ENCODE measurements around the gene PRKN. TPM values are rescaled to one million over a fixed set of nuclear protein-coding genes. Genes with fewer than 3 reads are reported as not detected.
A peak's percentile ranks its signal among the peaks of the same experiment; 100 is the strongest.
"Not testable (repeated sequence)": the region's sequence is repeated elsewhere in the genome, so short reads cannot be mapped to it uniquely, and the experiment has no call there.

PRKN gene
- polyA plus RNA-seq, 6 donors from 2014 or later = 1.4 to 9.3 (median 3.6) TPM

DNA sequence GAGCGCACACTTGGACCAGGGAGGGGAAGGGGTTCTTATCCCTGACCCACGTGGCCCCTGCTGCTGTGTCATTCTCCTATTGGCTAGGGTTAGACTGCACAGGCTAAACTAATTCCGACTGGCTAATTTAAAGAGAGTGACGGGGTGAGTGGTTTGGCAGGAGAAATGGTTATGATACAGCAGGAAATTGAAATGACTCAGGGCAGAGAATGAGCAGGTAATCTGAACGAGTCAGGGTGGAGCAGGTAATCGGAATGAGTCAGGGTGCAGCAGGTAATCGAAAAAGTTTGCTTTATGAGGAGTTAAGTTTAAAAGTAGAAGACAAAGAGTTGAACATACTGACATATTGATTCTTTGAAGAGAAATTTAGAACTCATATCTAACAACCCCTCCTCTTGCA, 1417.8 kb downstream of the PRKN start:
- ATAC-seq (ENCODE audit: low read depth in 2 of 2); H3K27ac Mint-ChIP-seq; H3K4me1 Mint-ChIP-seq; DNase-seq; H3K4me3 Mint-ChIP-seq; H3K9me3 Mint-ChIP-seq; H3K36me3 Mint-ChIP-seq: not testable (repeated sequence)
- H3K27me3 Mint-ChIP-seq = peaks cover 4 to 24% (median 21%) of the 10 kb centered on the region in 3 donors

GRCh38 chr6:161308075-161308655, 1419.4 kb downstream of the PRKN start:
- DNase-seq = no peak
- Mint-ChIP-seq H3K36me3 (no peaks in the 10 kb centered on the region), H3K27ac (peak overlapping the region in 1 of 6 donors; percentile 10), H3K4me3 (no peak overlapping the region), H3K27me3 (peaks cover 10 to 23% (median 16%) of the 10 kb centered on the region in 3 donors), H3K9me3 (peaks cover 0 to 5% (median 0%) of the 10 kb centered on the region in 7 donors), H3K4me1 (no peaks in the 10 kb centered on the region)
- no peak for ATAC-seq (ENCODE audit: low read depth in 2 of 2)

GRCh38 chr6:161305860-161306259, 1421.7 kb downstream of the PRKN start:
- Mint-ChIP-seq H3K4me3 (no peak overlapping the region), H3K9me3 (peaks cover 0 to 5% (median 0%) of the 10 kb centered on the region in 7 donors), H3K36me3 (no peaks in the 10 kb centered on the region), H3K27me3 (peaks cover 10 to 18% (median 16%) of the 10 kb centered on the region in 3 donors), H3K27ac (no peak overlapping the region), H3K4me1 (no peaks in the 10 kb centered on the region)
- ATAC-seq (ENCODE audit: low read depth in 2 of 2) (no peak), DNase-seq (no peak)

GRCh38 chr6:161303628-161304340, 1423.8 kb downstream of the PRKN start:
- Mint-ChIP-seq H3K36me3 (no peaks in the 10 kb centered on the region), H3K27ac (no peak overlapping the region), H3K27me3 (peaks cover 14 to 24% (median 18%) of the 10 kb centered on the region in 3 donors), H3K4me1 (no peaks in the 10 kb centered on the region), H3K9me3 (peaks cover 0 to 5% (median 0%) of the 10 kb centered on the region in 7 donors), H3K4me3 (no peak overlapping the region)
- DNase-seq = no peak
- ATAC-seq (ENCODE audit: low read depth in 2 of 2) = no peak

DNA sequence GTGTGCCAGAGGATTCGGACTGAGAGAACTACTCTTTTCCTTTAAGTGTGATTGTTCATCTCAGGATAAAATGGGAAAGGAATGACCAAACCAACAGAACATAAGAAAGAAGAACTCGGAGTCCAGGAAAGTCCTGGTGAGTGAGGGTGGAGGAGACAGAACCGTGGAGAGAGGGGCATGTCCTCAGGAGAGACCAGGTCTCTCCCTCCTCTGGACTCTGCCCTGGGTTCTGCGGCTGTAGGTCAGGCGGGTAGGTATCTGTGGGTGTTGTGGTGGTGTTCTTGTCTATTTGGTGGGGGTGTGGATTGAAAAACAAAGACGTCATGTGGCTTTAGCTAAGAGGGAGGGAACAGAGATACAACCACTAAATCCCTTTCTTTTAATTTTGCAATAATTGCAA, 1424.6 kb downstream of the PRKN start:
- ATAC-seq (ENCODE audit: low read depth in 2 of 2) = no peak
- peaks cover 14 to 21% (median 15%) of the 10 kb centered on the region in 3 donors for H3K27me3 Mint-ChIP-seq
- DNase-seq = no peak
- H3K9me3 Mint-ChIP-seq = peaks cover 0 to 5% (median 1%) of the 10 kb centered on the region in 7 donors
- H3K27ac Mint-ChIP-seq = peak overlapping the region in 1 of 6 donors; percentile 87
- H3K4me3 Mint-ChIP-seq = no peak overlapping the region
- no peaks in the 10 kb centered on the region for H3K4me1 Mint-ChIP-seq
- no peaks in the 10 kb centered on the region for H3K36me3 Mint-ChIP-seq

- peaks cover 0 to 13% (median 0%) of the 10 kb centered on the region in 7 donors for H3K9me3 Mint-ChIP-seq
- H3K36me3 Mint-ChIP-seq = no peaks in the 10 kb centered on the region
- no peak overlapping the region for H3K27ac Mint-ChIP-seq
- no peak overlapping the region for H3K4me3 Mint-ChIP-seq
- no peak for DNase-seq
- H3K27me3 Mint-ChIP-seq = peaks cover 10 to 14% (median 13%) of the 10 kb centered on the region in 3 donors
- no peak for ATAC-seq (ENCODE audit: low read depth in 2 of 2)
- no peaks in the 10 kb centered on the region for H3K4me1 Mint-ChIP-seq
Observed at GRCh38 chr6:161301338-161301737, 1426.2 kb downstream of the PRKN start.

GRCh38 chr6:161300823-161301222, 1426.7 kb downstream of the PRKN start:
- DNase-seq = no peak
- no peaks in the 10 kb centered on the region for H3K36me3 Mint-ChIP-seq
- H3K27ac Mint-ChIP-seq = no peak overlapping the region

DNA sequence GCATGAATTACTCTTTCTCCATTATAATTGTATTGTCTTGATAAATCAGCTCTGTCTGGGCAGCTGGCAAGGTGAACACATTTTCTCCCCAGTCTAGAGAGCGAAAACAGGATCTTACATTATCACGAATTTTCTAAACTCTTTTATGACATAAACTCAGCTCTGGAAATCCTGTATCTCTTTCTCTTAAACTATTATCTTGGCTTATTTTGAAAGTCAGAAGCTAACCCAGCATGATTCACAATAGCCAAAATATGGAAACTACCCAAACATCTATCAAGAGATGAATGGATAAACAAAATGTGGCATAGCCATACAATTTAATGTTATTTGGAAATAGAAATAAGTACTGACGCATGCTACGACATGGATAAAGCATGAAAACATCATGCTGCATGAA, 1427.8 kb downstream of the PRKN start:
- Mint-ChIP-seq H3K4me3 (no peak overlapping the region), H3K4me1 (no peaks in the 10 kb centered on the region), H3K9me3 (peaks cover 0 to 18% (median 0%) of the 10 kb centered on the region in 7 donors), H3K27me3 (peaks cover 8 to 13% (median 9%) of the 10 kb centered on the region in 3 donors), H3K27ac (no peak overlapping the region), H3K36me3 (no peaks in the 10 kb centered on the region)
- ATAC-seq (ENCODE audit: low read depth in 2 of 2) = no peak
- DNase-seq = no peak

More at GRCh38 chr6:161300823-161301222, 1426.7 kb downstream of the PRKN start:
- no peaks in the 10 kb centered on the region for H3K4me1 Mint-ChIP-seq
- H3K9me3 Mint-ChIP-seq = peaks cover 0 to 17% (median 0%) of the 10 kb centered on the region in 7 donors
- peaks cover 8 to 10% (median 10%) of the 10 kb centered on the region in 3 donors for H3K27me3 Mint-ChIP-seq
- ATAC-seq (ENCODE audit: low read depth in 2 of 2) = no peak
- no peak overlapping the region for H3K4me3 Mint-ChIP-seq

Other genes with a start within 250 kb of the PRKN start
- gene PACRG, start 208 bp upstream of the PRKN start, polyA plus RNA-seq (ENCODE audit: low read depth in 6 of 6) = not detected

All from naive B cell (primary cell).